Measurements from ENCODE around the gene CCM2. TPM values are rescaled to one million over a fixed set of nuclear protein-coding genes. Genes with fewer than 3 reads are reported as not detected.

The CCM2 gene
- total RNA-seq, 1 donor from 2014 or later, result 63.1 TPM

DNA sequence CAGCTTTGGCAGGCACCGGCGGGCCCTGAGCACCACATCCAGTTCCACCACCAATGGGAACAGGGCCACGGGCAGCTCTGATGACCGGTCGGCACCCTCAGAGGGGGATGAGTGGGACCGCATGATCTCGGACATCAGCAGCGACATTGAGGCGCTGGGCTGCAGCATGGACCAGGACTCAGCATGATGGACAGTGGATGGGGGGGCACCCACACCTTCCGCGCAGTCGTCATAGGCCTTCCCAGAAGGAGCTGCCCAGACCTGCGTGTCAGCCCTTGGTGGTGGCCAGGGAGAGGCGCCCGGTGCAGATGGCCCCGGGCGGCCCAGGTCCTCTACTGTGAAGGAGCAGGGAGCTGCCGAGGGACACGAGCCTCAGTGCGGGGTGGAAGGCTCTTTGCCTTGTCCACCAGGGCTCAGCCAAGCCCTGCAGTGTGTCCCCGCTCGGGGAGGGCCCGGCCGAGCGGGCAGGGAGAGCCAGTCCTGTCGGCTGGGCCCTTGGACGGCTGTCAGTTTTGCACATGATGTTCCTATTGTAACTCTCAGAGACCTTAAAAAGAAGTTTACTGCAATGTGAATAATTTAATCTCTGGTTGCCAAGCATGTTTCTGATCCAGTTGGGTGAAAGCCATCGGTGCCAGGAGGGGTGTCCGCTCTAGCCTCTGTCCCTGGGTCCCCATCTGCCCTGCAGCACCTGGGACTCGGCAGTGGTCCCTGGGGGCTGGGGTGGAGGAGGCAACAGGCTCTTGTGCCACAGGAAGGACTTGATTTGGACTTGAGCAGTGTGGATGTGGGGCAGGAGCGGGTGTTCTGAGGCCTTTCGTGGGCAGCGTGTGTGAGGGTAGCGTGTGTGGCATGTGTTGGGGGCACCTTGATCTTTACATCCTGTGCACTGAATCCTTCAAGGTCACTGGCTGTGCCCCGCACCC is 76.1 kb downstream of the CCM2 start:
- intact Hi-C loops (cut with micrococcal nuclease), result no loop called here
- Mint-ChIP-seq H3K27ac (no peak overlapping the region), H3K4me3 (no peak overlapping the region), H3K27me3 (no peaks in the 10 kb centered on the region), H3K36me3 (ENCODE audit: low read depth) (peaks cover 45% of the 10 kb centered on the region), H3K9me3 (no peaks in the 10 kb centered on the region), H3K4me1 (peaks cover 10% of the 10 kb centered on the region)
- no peak for DNase-seq

DNA sequence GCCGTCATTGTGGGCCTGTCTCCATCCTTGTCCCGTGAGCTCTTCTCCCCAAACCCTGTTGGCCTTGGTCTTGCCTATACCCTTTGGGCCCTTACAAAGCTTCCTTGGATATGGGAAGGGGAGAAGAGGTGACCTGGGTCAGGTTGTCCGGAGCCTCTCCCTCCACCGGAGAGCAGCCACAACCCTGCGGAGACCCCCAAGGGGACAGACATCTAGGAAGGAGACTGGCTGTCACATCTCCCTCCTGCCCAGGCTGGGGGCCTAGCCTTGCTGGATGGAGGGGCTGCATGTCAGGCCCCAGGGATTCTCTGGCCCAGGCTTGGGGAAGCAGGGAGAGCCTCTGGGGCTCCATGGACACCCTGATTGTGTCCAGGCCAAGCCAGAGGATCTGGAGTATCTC is 76.9 kb downstream of the CCM2 start:
- H3K4me1 Mint-ChIP-seq, result peaks cover 9% of the 10 kb centered on the region
- no peak for DNase-seq
- peaks cover 40% of the 10 kb centered on the region for H3K36me3 Mint-ChIP-seq (ENCODE audit: low read depth)
- H3K27ac Mint-ChIP-seq, result no peak overlapping the region
- H3K9me3 Mint-ChIP-seq, result no peaks in the 10 kb centered on the region
- no peak overlapping the region for H3K4me3 Mint-ChIP-seq
- intact Hi-C loops (cut with micrococcal nuclease), result no loop called here
- H3K27me3 Mint-ChIP-seq, result no peaks in the 10 kb centered on the region

DNA sequence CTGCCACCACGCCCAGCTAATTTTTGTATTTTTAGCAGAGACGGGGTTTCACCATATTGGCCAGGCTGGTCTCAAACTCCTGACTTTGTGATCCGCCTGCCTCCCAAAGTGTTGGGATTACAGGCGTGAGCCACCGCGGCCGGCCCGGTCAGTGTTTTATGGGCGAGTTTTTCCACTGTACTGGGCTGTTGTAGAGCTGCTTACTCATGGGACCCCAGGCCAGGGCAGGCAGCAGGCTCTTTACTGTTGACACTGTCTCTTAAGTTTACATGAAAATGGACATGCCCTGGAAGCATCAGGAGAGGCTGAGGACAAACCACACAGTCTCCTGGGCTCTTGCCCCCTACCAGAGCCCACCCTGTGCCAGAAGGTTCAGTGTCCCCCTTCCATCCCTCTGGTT is 77.6 kb downstream of the CCM2 start:
- peaks cover 33% of the 10 kb centered on the region for H3K36me3 Mint-ChIP-seq (ENCODE audit: low read depth)
- H3K27me3 Mint-ChIP-seq, result no peaks in the 10 kb centered on the region
- DNase-seq, result no peak
- peaks cover 9% of the 10 kb centered on the region for H3K4me1 Mint-ChIP-seq
- H3K27ac Mint-ChIP-seq, result no peak overlapping the region
- intact Hi-C loops (cut with micrococcal nuclease), result no loop called here
- no peak overlapping the region for H3K4me3 Mint-ChIP-seq
- no peaks in the 10 kb centered on the region for H3K9me3 Mint-ChIP-seq

DNA sequence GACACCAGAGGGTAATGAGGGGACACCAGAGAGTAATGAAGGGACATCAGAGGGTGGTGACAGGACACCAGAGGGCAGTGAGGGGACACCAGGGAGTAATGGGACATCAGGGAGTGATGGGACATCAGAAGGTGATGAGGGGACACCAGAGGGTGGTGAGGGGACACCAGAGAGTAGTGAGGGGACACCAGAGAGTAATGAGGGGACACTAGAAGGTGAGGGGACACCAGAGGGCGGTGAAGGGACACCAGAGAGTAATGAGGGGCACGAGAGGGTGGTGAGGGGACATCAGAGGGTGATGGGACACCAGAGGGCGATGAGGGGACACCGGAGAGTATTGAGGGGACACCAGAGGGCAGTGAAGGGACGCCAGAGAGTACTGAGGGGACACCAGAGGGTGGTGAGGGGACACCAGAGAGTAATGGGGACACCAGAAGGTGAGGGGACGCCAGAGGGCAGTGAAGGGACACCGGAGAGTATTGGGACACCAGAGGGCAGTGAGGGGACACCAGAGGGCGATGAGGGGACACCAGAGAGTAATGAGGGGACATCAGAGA is 78.2 kb downstream of the CCM2 start:
- DNase-seq, result peak; percentile 56
- Mint-ChIP-seq H3K27ac (peak overlapping the region; percentile 25), H3K36me3 (ENCODE audit: low read depth) (peaks cover 27% of the 10 kb centered on the region), H3K4me1 (peaks cover 5% of the 10 kb centered on the region), H3K27me3 (no peaks in the 10 kb centered on the region), H3K4me3 (no peak overlapping the region), H3K9me3 (no peaks in the 10 kb centered on the region)
- intact Hi-C loops (cut with micrococcal nuclease), result no loop called here

DNA sequence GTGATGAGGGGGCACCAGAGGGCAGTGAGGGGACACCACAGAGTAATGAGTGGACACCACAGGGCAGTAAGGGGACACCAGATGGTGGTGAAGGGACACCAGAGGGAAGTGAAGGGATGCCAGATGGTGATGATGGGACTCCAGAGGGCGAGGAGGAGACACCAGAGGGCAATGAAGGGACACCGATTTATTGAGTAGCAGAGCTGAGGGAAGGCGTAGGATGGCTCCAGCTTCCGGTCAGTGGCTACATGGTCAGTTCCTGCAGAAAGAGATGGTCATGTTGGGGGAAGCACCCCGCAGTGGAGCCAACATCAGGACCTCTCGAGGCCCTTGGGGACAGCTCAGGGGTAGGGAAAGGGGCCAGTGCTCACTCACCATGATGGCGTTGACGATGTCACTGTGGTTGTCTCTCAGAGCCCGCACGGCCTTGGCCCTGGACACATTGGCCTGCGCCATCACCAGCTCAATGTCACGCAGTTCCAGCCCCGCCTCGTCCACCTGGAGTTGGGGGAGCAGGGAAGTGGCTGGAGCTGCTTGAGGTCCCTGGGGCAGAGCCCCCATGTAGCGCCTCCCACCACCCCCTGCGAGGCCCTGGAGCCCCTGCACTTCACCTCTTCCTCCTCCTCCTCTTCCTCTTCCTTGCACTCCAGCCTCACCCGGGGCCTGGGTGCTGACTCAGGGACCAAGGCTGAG is 80.4 kb downstream of the CCM2 start:
- Mint-ChIP-seq H3K36me3 (ENCODE audit: low read depth) (peaks cover 10% of the 10 kb centered on the region), H3K27me3 (no peaks in the 10 kb centered on the region), H3K9me3 (no peaks in the 10 kb centered on the region), H3K4me3 (no peak overlapping the region), H3K27ac (peak overlapping the region; percentile 67), H3K4me1 (no peaks in the 10 kb centered on the region)
- intact Hi-C loops (cut with micrococcal nuclease), result no loop called here
- DNase-seq, result peak; percentile 74

DNA sequence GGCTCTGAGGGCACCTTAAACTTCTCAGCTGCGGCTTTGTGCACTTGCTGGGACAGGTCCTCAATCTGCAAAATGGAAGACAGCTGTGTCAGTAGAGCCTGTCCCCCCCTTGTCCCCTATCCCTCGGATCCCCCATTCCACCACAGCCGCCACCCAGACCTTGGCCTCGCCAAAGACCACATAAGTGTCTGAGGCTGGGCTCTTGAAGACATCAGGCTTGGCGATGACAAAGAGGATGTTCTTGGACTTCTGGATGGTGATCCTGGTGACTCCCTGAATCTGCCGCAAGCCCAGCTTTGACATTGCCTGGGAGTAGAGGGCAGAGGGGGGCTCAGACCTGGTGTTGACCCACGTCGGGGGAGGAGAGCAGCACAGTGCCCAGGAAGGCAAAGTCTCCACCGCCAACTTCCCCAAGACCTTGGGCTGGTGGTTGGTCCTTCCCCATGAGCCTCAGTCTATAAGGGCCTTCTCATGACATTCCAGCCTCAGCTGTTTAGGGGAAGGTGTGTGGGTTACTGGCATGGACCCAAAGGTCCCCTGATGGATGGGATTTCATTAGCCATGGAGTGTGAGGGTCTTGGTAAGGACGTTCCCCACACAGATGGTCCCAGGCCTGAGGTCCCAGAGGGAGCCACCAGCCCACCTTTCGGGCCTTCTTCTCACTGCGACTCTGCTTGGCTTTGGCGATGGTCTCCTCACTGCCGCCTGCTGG is 81.1 kb downstream of the CCM2 start:
- H3K36me3 Mint-ChIP-seq (ENCODE audit: low read depth), result peaks cover 6% of the 10 kb centered on the region
- intact Hi-C loops (cut with micrococcal nuclease), result no loop called here
- DNase-seq, result peak; percentile 66
- H3K27ac Mint-ChIP-seq, result no peak overlapping the region
- H3K4me3 Mint-ChIP-seq, result no peak overlapping the region
- H3K27me3 Mint-ChIP-seq, result no peaks in the 10 kb centered on the region
- no peaks in the 10 kb centered on the region for H3K9me3 Mint-ChIP-seq
- no peaks in the 10 kb centered on the region for H3K4me1 Mint-ChIP-seq

DNA sequence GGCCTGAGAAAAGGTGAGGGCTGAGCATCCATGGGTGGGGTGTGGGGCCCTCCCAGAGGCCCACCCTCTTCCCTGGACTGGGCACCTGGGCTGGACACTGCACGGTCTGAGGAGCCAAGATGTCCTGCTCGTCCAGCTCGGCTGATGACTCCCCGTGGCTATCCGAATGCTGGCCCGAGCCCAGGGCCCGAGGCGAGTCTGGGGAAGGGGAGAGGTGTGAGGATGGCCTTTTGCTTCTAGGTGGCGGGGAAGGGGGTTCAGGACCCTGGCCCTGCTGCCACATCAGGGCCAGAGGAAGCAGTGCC is 81.6 kb downstream of the CCM2 start:
- peaks cover 3% of the 10 kb centered on the region for H3K36me3 Mint-ChIP-seq (ENCODE audit: low read depth)
- no peaks in the 10 kb centered on the region for H3K4me1 Mint-ChIP-seq
- no peaks in the 10 kb centered on the region for H3K9me3 Mint-ChIP-seq
- no peak for DNase-seq
- H3K27me3 Mint-ChIP-seq, result no peaks in the 10 kb centered on the region
- H3K4me3 Mint-ChIP-seq, result no peak overlapping the region
- no peak overlapping the region for H3K27ac Mint-ChIP-seq
- intact Hi-C loops (cut with micrococcal nuclease), result no loop called here

DNA sequence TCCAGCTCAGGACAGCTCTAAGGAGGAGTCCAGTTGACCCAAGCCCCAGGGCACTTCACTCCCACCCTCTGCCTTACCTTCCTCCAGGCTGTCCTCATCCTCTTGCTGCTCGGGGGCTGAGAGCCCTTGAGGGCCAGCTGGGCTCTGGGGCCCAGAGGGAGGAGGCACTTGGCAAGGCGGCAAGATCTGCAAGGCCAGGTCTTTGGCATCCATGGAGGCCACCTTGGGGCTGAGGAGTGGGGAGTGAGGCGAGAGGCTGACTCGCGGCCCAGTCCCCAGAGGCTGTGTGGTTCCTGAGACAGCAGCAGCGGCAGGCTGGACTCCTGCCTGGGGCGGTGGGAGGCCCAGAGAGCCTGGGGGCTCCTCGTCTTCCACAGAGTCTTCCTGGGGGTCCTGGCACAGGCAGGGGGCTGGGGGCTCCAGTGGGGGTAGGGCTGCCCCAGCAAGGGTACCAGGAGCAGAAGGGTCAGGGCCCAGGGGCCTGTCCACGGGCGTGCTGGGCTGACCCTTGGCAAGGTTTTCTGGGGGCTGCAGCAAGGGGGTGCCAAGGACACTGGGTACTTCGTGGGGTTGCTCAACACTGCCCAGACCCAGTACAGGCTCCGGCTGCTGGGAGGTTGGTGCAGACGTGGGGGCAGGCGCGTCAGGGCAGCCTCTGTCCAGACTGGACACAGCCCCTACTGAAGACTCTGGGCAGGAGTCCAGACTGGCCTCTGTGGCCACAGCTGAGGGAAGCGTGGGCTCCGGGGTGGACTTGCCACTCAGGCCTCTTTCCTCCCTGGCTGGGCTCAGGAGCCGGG is 82.2 kb downstream of the CCM2 start:
- H3K4me1 Mint-ChIP-seq, result no peaks in the 10 kb centered on the region
- H3K9me3 Mint-ChIP-seq, result no peaks in the 10 kb centered on the region
- H3K27me3 Mint-ChIP-seq, result peaks cover 2% of the 10 kb centered on the region
- DNase-seq, result peak; percentile 58
- intact Hi-C loops (cut with micrococcal nuclease), result no loop called here
- H3K27ac Mint-ChIP-seq, result no peak overlapping the region
- H3K36me3 Mint-ChIP-seq (ENCODE audit: low read depth), result no peaks in the 10 kb centered on the region
- H3K4me3 Mint-ChIP-seq, result no peak overlapping the region

DNA sequence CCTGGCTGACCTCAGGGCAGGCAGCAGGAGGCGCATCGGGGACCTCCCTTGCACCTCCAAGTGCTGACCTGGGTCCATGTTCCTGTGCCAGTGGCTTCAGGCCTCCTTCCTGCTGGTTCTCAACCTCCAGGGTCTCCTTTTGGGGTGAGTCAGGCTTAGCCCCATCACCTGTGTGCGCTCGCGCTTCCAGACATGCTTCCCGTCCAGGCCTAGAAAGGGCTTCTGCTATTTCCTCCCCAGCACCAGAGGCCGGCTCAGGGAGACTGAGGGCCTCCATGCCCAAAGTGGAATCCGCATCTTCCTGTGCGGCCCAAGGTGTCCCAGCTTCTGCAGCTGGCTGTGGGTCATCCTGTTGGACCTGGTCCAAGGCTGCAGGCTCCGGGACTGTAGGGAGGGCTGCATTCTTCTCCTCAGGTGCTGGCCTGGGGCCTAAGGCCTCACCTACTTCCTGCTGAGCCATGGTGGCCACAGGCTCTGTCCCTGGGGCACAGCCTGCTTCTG is 82.9 kb downstream of the CCM2 start:
- no peaks in the 10 kb centered on the region for H3K9me3 Mint-ChIP-seq
- H3K36me3 Mint-ChIP-seq (ENCODE audit: low read depth), result no peaks in the 10 kb centered on the region
- intact Hi-C loops (cut with micrococcal nuclease), result no loop called here
- H3K4me1 Mint-ChIP-seq, result no peaks in the 10 kb centered on the region
- DNase-seq, result no peak
- H3K27me3 Mint-ChIP-seq, result peaks cover 4% of the 10 kb centered on the region
- H3K4me3 Mint-ChIP-seq, result no peak overlapping the region
- peak overlapping the region; percentile 53 for H3K27ac Mint-ChIP-seq

DNA sequence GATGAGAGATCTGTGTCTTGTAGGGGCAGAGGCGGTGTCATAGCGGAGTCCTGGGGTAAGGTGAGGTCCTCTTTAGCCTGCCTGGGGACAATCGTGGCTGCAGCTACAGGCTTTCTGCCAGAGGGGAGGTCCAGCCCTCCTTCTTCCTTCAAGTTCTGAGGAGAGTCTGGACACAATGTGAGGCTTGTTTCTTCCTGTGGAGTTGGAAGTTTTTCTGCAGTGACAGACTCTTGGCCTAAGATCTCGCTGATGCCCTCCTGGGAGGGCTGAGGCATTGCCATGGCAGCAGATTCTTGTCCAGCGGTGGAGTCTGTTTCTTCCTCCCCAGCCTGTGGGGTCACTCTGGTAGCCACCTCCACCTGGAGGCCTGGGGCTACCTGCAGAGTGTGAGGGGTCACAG is 84.3 kb downstream of the CCM2 start:
- no peak overlapping the region for H3K4me3 Mint-ChIP-seq
- no peaks in the 10 kb centered on the region for H3K9me3 Mint-ChIP-seq
- no peak overlapping the region for H3K27ac Mint-ChIP-seq
- H3K36me3 Mint-ChIP-seq (ENCODE audit: low read depth), result no peaks in the 10 kb centered on the region
- no peak for DNase-seq
- H3K27me3 Mint-ChIP-seq, result peaks cover 11% of the 10 kb centered on the region
- intact Hi-C loops (cut with micrococcal nuclease), result no loop called here
- peaks cover 2% of the 10 kb centered on the region for H3K4me1 Mint-ChIP-seq

DNA sequence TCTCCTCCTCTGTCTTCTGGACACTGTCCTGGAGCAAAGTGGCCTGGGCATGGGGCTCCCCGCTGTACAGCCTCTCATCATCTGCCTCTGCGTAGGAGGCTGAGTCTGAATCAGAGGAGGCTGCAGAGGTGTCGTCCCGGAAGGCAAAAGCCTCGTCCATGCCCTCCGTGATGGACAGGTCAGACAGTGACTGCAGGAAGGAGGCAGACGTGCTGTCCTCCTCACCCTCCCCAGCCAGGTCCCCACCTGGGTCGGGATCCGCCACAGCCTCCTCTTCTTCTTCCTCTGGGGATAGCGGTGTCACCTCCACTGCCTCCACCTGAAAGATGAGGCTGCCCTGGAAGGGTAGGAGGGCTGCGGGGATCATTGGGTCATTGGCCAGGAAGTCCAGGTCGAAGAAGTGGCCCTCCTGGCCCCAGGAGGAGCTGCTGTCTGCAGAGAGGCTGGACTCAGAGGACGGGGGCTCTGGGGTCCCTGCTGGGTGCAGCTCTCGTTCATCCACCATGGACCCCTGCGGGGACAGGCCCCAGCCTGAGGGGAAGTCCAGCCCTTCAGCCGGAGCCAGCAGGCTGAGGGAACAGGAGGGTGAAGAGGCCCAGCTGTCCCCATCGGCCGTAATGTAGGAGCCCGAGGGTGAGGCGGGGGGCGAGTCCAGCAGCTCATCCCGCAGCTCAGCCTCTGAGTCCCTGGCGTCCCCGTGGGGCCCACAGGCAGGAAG is 85.1 kb downstream of the CCM2 start:
- H3K9me3 Mint-ChIP-seq, result no peaks in the 10 kb centered on the region
- no peak overlapping the region for H3K4me3 Mint-ChIP-seq
- intact Hi-C loops (cut with micrococcal nuclease), result no loop called here
- H3K36me3 Mint-ChIP-seq (ENCODE audit: low read depth), result no peaks in the 10 kb centered on the region
- H3K27ac Mint-ChIP-seq, result no peak overlapping the region
- H3K4me1 Mint-ChIP-seq, result peaks cover 8% of the 10 kb centered on the region
- no peak for DNase-seq
- peaks cover 18% of the 10 kb centered on the region for H3K27me3 Mint-ChIP-seq

DNA sequence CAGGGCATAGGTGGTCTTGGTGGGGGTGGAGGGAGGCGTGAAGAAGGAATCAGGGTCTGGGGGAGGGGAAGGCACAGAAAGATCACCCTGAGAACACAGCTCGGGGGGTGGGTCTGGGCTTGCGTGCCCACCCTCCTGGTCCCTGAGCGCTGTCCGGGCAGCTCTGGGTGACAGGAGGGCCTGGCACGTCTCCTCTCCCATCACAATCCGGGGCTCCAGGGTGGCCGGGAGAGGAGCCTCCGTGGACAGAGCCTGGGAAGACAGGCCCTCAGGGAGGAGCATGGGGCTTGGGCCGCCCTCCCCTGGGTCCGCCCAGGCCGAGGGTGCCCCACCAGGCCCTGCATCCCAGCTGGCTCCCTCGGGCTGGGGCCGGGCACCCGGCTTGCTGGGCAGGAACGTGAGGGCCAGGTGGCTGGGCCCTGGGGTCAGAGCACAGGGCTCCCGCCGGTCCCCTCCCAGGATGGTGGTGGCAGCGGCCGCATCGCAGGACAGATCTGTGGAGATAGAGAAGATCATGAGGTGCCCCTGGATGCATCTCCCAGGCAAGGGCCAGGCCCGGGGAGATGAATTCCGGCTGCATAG is 85.7 kb downstream of the CCM2 start:
- DNase-seq, result no peak
- no peaks in the 10 kb centered on the region for H3K9me3 Mint-ChIP-seq
- intact Hi-C loops (cut with micrococcal nuclease), result no loop called here
- H3K4me3 Mint-ChIP-seq, result no peak overlapping the region
- peaks cover 8% of the 10 kb centered on the region for H3K4me1 Mint-ChIP-seq
- H3K27me3 Mint-ChIP-seq, result peaks cover 20% of the 10 kb centered on the region
- H3K36me3 Mint-ChIP-seq (ENCODE audit: low read depth), result no peaks in the 10 kb centered on the region
- no peak overlapping the region for H3K27ac Mint-ChIP-seq
